GM19239 (cell line): Measurements from ENCODE around the gene SLTM.
"Not testable (repeated sequence)": the region's sequence is repeated elsewhere in the genome, so short reads cannot be mapped to it uniquely, and the experiment has no call there.

Experiments used
- DNase-seq: peaks from one replicate; pipeline ENCODE4 v3.0.0; 2011; ENCODE audit warnings: low spot score; ENCODE audit not compliant: insufficient read length
- FAIRE-seq: peaks from 2 replicates; lab custom pipeline; 2011; peaks lifted over from hg19 to GRCh38; lab: Jason Lieb, UNC

Gene SLTM

GRCh38 chr15:58880320-58880719 is 53.2 kb downstream of the SLTM start:
- no peak for FAIRE-seq
- DNase-seq = no peak

GRCh38 chr15:58877999-58878825 is 55.3 kb downstream of the SLTM start:
- FAIRE-seq (no peak), DNase-seq (no peak)

GRCh38 chr15:58876306-58877106 is 57.0 kb downstream of the SLTM start:
- no peak for FAIRE-seq
- DNase-seq = no peak

- FAIRE-seq = no peak
- DNase-seq = no peak
Observed at GRCh38 chr15:58875343-58875742, 58.1 kb downstream of the SLTM start.

- FAIRE-seq (no peak), DNase-seq (no peak)
Observed at GRCh38 chr15:58873267-58873666, 60.2 kb downstream of the SLTM start.

GRCh38 chr15:58870451-58870850 is 63.0 kb downstream of the SLTM start:
- FAIRE-seq (no peak), DNase-seq (no peak)

- FAIRE-seq = no peak
Observed at GRCh38 chr15:58867926-58868325, 65.6 kb downstream of the SLTM start.

GRCh38 chr15:58865425-58865880 is 68.0 kb downstream of the SLTM start:
- DNase-seq = no peak
- FAIRE-seq = no peak

More at GRCh38 chr15:58867926-58868325, 65.6 kb downstream of the SLTM start:
- DNase-seq = no peak

GRCh38 chr15:58864602-58865424 is 68.7 kb downstream of the SLTM start:
- DNase-seq (no peak), FAIRE-seq (no peak)

- no peak for FAIRE-seq
- DNase-seq = no peak
Observed at GRCh38 chr15:58862326-58862725, 71.2 kb downstream of the SLTM start.

- FAIRE-seq, DNase-seq: not testable (repeated sequence)
Observed at GRCh38 chr15:58856621-58857020, 76.9 kb downstream of the SLTM start.

GRCh38 chr15:58856086-58856485 is 77.4 kb downstream of the SLTM start:
- FAIRE-seq = no peak
- no peak for DNase-seq

GRCh38 chr15:58854593-58854992 is 78.9 kb downstream of the SLTM start:
- DNase-seq = no peak
- FAIRE-seq = no peak

- DNase-seq = no peak
- no peak for FAIRE-seq
Observed at GRCh38 chr15:58852347-58852746, 81.1 kb downstream of the SLTM start.

- DNase-seq, FAIRE-seq: not testable (repeated sequence)
Observed at GRCh38 chr15:58851205-58851604, 82.3 kb downstream of the SLTM start.

GRCh38 chr15:58842713-58843396 is 90.6 kb downstream of the SLTM start:
- no peak for DNase-seq
- FAIRE-seq = peak; percentile 83

- DNase-seq = no peak
Observed at GRCh38 chr15:58840048-58840447, 93.4 kb downstream of the SLTM start.

GRCh38 chr15:58839485-58839884 is 94.0 kb downstream of the SLTM start:
- peak; percentile 37 for FAIRE-seq
- DNase-seq = no peak

More at GRCh38 chr15:58840048-58840447, 93.4 kb downstream of the SLTM start:
- no peak for FAIRE-seq

GRCh38 chr15:58833681-58834426 is 99.6 kb downstream of the SLTM start:
- DNase-seq, FAIRE-seq: not testable (repeated sequence)
